HepG2 (cell line): ENCODE results near the gene LRRC3C. TPM values are rescaled to one million over a fixed set of nuclear protein-coding genes. Genes with fewer than 3 reads are reported as not detected.

Experiments
- BCLAF1 ChIP-seq: fragments of 450-650 bp; IDR thresholded peaks from 2 replicates; pipeline ENCODE4 v1.6.1; 2017; ENCODE audit warnings: mild to moderate bottlenecking
- CBX2 ChIP-seq, 2 experiments: fragments of 200-600 bp in 1 of 2; sonication (generic); formaldehyde crosslinking in 1 of 2; IDR thresholded peaks; 2 replicates each; pipeline versions ENCODE4 v1.7.0 to v1.8.1; 2018 to 2022; ENCODE audit warnings: low read depth in 2 of 2, low read length in 1 of 2, mild to moderate bottlenecking in 1 of 2, missing genetic modification reagents in 1 of 2
- CC2D1A ChIP-seq: sonication (generic); formaldehyde crosslinking; IDR thresholded peaks from 2 replicates; pipeline ENCODE4 v1.8.1; 2023; ENCODE audit warnings: mild to moderate bottlenecking, missing genetic modification reagents
- EZH2 ChIP-seq: conservative IDR thresholded peaks from 2 replicates; pipeline ENCODE4 v1.6.1; 2012; ENCODE audit warnings: mild to moderate bottlenecking, low read depth, low read length, moderate library complexity
- GZF1 ChIP-seq: sonication (generic); formaldehyde crosslinking; IDR thresholded peaks from 2 replicates; pipeline ENCODE4 v1.5.1; 2020; ENCODE audit warnings: mild to moderate bottlenecking, missing genetic modification reagents
- JUN ChIP-seq: sonication (generic); formaldehyde crosslinking; IDR thresholded peaks from 2 replicates; pipeline ENCODE4 v1.4.0; 2020; ENCODE audit warnings: mild to moderate bottlenecking, missing genetic modification reagents
- LBX2 ChIP-seq: sonication (generic); formaldehyde crosslinking; IDR thresholded peaks from 2 replicates; pipeline ENCODE4 v1.5.0; 2020; ENCODE audit warnings: missing genetic modification reagents, mild to moderate bottlenecking, borderline replicate concordance
- MED13 ChIP-seq: sonication (generic); formaldehyde crosslinking; IDR thresholded peaks from 2 replicates; pipeline ENCODE4 v1.5.0; 2020; ENCODE audit warnings: missing genetic modification reagents
- PHF21A ChIP-seq: sonication (generic); formaldehyde crosslinking; IDR thresholded peaks from 2 replicates; pipeline ENCODE4 v1.5.0; 2020; ENCODE audit warnings: mild to moderate bottlenecking, missing genetic modification reagents
- REL ChIP-seq: sonication (generic); formaldehyde crosslinking; conservative IDR thresholded peaks from 2 replicates; pipeline ENCODE4 v1.8.0; 2022; ENCODE audit warnings: mild to moderate bottlenecking, missing genetic modification reagents, moderate library complexity
- SCMH1 ChIP-seq: sonication (generic); formaldehyde crosslinking; IDR thresholded peaks from 2 replicates; pipeline ENCODE4 v1.9.0; 2021; ENCODE audit warnings: missing genetic modification reagents, mild to moderate bottlenecking, borderline replicate concordance
- SMAD1 ChIP-seq: sonication (generic); formaldehyde crosslinking; IDR thresholded peaks from 2 replicates; pipeline ENCODE4 v1.4.0; 2020; ENCODE audit warnings: missing genetic modification reagents, low read depth, mild to moderate bottlenecking, borderline replicate concordance
- TMF1 ChIP-seq: sonication (generic); formaldehyde crosslinking; IDR thresholded peaks from 2 replicates; pipeline ENCODE4 v1.8.1; 2022; ENCODE audit warnings: low read depth, missing genetic modification reagents
- ZNF17 ChIP-seq: sonication (generic); formaldehyde crosslinking; IDR thresholded peaks from 2 replicates; pipeline ENCODE4 v1.5.0; 2020; ENCODE audit warnings: mild to moderate bottlenecking, missing genetic modification reagents
- ZNF24 ChIP-seq: fragments of 450-650 bp; IDR thresholded peaks from 2 replicates; pipeline ENCODE4 v1.6.1; 2017; ENCODE audit warnings: antibody characterized with exemption, mild to moderate bottlenecking
- ZNF432 ChIP-seq: sonication (generic); formaldehyde crosslinking; IDR thresholded peaks from 2 replicates; pipeline ENCODE4 v1.5.0; 2020; ENCODE audit warnings: missing genetic modification reagents, mild to moderate bottlenecking, borderline replicate concordance
- ZNF451 ChIP-seq: sonication (generic); formaldehyde crosslinking; IDR thresholded peaks from 2 replicates; pipeline ENCODE4 v1.5.0; 2020; ENCODE audit warnings: mild to moderate bottlenecking, missing genetic modification reagents
- ZNF460 ChIP-seq: sonication (generic); formaldehyde crosslinking; IDR thresholded peaks from 2 replicates; pipeline ENCODE4 v1.5.1; 2020; ENCODE audit warnings: missing genetic modification reagents, mild to moderate bottlenecking, borderline replicate concordance
- ZNF577 ChIP-seq: sonication (generic); formaldehyde crosslinking; IDR thresholded peaks from 2 replicates; pipeline ENCODE4 v1.4.0; 2020; ENCODE audit warnings: mild to moderate bottlenecking, low read depth, missing genetic modification reagents, borderline replicate concordance
- ZNF597 ChIP-seq: sonication (generic); formaldehyde crosslinking; IDR thresholded peaks from 2 replicates; pipeline ENCODE4 v1.5.0; 2020; ENCODE audit warnings: missing genetic modification reagents
- polyA plus RNA-seq, 8 experiments: library from polyadenylated mRNA; depleted of rRNA in 3 of 8; stranded (reverse) in 7 of 8; unstranded in 1 of 8; fragments of >200 nt; fragmentation: Illumina TruSeq in 4 of 8; extraction: Trizol in 4 of 8; gene quantifications; 2 replicates each; pipeline versions ENCODE4 v1.2.1 to v1.2.3, GENCODE V29; 2011 to 2016; ENCODE audit warnings: low read depth in 4 of 8, missing spikeins in 1 of 8, mixed read lengths in 1 of 8; ENCODE audit not compliant: insufficient read depth in 1 of 8
- total RNA-seq, 5 experiments: library from RNA; depleted of rRNA; stranded (reverse); fragments of >200 nt; fragmentation: Illumina TruSeq; extraction: Trizol; gene quantifications; 2 replicates each; pipeline ENCODE4 v1.2.3, GENCODE V29; 2016; ENCODE audit warnings: low read depth in 1 of 5
- TF ChIP-seq, protein P1 (sequence below): sonication (generic); formaldehyde crosslinking; conservative IDR thresholded peaks from 2 replicates; pipeline ENCODE4 v1.4.0; 2020; ENCODE audit warnings: missing genetic modification reagents
- TF ChIP-seq, protein P2 (sequence below): sonication (generic); formaldehyde crosslinking; IDR thresholded peaks from 2 replicates; pipeline ENCODE4 v1.4.0; 2020; ENCODE audit warnings: mild to moderate bottlenecking, missing genetic modification reagents

The LRRC3C gene
- total and polyA plus RNA-seq, 2 of the 13 experiments (the other 11 are each of a cell fraction or from before 2014, with no cell fraction given), result 0.17 TPM; not detected in 1

DNA sequence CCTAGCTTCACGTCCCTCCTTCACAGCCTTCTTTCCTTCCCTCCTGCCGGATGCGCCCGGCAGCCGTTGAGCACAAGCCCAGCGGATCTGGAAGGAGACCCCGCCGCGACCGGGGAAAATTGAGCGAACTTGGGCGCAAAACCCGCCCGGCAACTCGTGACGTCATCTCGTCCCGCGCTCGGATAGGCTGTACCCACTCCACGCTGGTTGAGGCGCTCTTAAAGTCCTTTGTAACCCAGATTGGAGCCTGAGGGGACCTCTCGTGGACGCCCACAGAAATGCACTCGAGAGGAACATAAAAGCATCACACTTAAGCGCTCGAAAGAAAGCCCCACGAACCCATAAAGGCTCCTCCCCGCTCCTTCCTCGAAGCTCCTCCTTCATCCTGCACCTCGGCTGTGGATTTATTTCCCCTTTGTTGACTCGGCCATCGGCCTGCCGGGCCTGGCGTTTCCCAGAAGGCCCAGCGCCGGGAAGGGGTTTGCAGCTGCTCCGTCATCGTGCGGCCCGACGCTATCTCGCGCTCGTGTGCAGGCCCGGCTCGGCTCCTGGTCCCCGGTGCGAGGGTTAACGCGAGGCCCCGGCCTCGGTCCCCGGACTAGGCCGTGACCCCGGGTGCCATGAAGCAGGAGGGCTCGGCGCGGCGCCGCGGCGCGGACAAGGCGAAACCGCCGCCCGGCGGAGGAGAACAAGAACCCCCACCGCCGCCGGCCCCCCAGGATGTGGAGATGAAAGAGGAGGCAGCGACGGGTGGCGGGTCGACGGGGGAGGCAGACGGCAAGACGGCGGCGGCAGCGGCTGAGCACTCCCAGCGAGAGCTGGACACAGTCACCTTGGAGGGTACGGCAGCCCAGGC is 53.0 kb downstream of the LRRC3C start, which contains the start of gene PSMD3 (continued):
- TF ChIP-seq LBX2 (CRISPR knock-in tag) (peak; percentile 74; the same call in 1 of the 2 replicates), ZNF597 (CRISPR knock-in tag) (no peak), ZNF451 (CRISPR knock-in tag) (peak; percentile 71; the same call in 1 of the 2 replicates), CBX2 (IDR thresholded peaks at IDR 0.05; ENCODE audit: low read depth, low read length) (no peak), CBX2 (CRISPR knock-in tag; IDR thresholded peaks at IDR 0.05; ENCODE audit: low read depth) (0 out of 2 replicates have a peak, but pooled peaks have one; percentile 64), JUN (CRISPR knock-in tag) (peak; percentile 66; the same call in 1 of the 2 replicates), CC2D1A (CRISPR knock-in tag) (peak; percentile 84; the same call in 1 of the 2 replicates), SCMH1 (CRISPR knock-in tag) (no peak), GZF1 (CRISPR knock-in tag) (peak; percentile 91), ZNF460 (CRISPR knock-in tag) (no peak), SMAD1 (CRISPR knock-in tag) (peak; percentile 61; the same call in 1 of the 2 replicates), MED13 (CRISPR knock-in tag) (0 out of 2 replicates have a peak, but pooled peaks have one; percentile 48), TMF1 (CRISPR knock-in tag) (peak; percentile 82), ZNF432 (CRISPR knock-in tag) (no peak), PHF21A (no peak), ZNF24 (no peak), ZNF17 (CRISPR knock-in tag) (no peak), EZH2 (no peak), ZNF577 (CRISPR knock-in tag) (no peak; the same call in 1 of the 2 replicates), BCLAF1 (no peak), REL (peak; percentile 99)
- TF ChIP-seq, protein P1, sequence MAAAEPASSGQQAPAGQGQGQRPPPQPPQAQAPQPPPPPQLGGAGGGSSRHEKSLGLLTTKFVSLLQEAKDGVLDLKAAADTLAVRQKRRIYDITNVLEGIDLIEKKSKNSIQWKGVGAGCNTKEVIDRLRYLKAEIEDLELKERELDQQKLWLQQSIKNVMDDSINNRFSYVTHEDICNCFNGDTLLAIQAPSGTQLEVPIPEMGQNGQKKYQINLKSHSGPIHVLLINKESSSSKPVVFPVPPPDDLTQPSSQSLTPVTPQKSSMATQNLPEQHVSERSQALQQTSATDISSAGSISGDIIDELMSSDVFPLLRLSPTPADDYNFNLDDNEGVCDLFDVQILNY (CRISPR knock-in tag), result peak; percentile 73; the same call in 1 of the 2 replicates
- TF ChIP-seq, protein P2, sequence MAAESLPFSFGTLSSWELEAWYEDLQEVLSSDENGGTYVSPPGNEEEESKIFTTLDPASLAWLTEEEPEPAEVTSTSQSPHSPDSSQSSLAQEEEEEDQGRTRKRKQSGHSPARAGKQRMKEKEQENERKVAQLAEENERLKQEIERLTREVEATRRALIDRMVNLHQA (CRISPR knock-in tag), result 0 out of 2 replicates have a peak, but pooled peaks have one; percentile 89
